Transverse colon (tissue), 4 donors: ENCODE data around the gene RPS6KA2.

Experiments used
- EP300 ChIP-seq: sonication (generic); formaldehyde crosslinking; IDR thresholded peaks from one replicate; pipeline ENCODE4 v1.6.1; 2017; ENCODE audit warnings: antibody characterized with exemption, low read depth
- POLR2A ChIP-seq: fragments of 450-650 bp; IDR thresholded peaks from one replicate; pipeline ENCODE4 v1.6.1; 2016; ENCODE audit warnings: antibody characterized with exemption, mild to moderate bottlenecking, moderate library complexity
- POLR2AphosphoS5 ChIP-seq, 3 donors: sonication (generic); formaldehyde crosslinking; IDR thresholded peaks; one replicate each; pipeline ENCODE4 v1.6.1; 2016; ENCODE audit warnings: antibody characterized with exemption in 3 of 3
- TF ChIP-seq, protein P1 (sequence below), 5 experiments: fragments of 200-600 bp in 3 of 5; fragments of 450-650 bp in 2 of 5; sonication (generic) in 3 of 5; IDR thresholded peaks; 1 replicate in 2 of 5; 2 replicates in 3 of 5; pipeline ENCODE4 v1.5.1; 2016 to 2017; ENCODE audit warnings: antibody characterized with exemption in 5 of 5, inconsistent platforms in 3 of 5, mild to moderate bottlenecking in 2 of 5, moderate library complexity in 1 of 5

GRCh38 chr6:166637812-166638572 lies 10.9 kb upstream of the RPS6KA2 start:
- TF ChIP-seq POLR2A (no peak), EP300 (no peak), POLR2AphosphoS5 (IDR thresholded peaks at IDR 0.05) (no peak)
- TF ChIP-seq, protein P1, sequence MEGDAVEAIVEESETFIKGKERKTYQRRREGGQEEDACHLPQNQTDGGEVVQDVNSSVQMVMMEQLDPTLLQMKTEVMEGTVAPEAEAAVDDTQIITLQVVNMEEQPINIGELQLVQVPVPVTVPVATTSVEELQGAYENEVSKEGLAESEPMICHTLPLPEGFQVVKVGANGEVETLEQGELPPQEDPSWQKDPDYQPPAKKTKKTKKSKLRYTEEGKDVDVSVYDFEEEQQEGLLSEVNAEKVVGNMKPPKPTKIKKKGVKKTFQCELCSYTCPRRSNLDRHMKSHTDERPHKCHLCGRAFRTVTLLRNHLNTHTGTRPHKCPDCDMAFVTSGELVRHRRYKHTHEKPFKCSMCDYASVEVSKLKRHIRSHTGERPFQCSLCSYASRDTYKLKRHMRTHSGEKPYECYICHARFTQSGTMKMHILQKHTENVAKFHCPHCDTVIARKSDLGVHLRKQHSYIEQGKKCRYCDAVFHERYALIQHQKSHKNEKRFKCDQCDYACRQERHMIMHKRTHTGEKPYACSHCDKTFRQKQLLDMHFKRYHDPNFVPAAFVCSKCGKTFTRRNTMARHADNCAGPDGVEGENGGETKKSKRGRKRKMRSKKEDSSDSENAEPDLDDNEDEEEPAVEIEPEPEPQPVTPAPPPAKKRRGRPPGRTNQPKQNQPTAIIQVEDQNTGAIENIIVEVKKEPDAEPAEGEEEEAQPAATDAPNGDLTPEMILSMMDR (IDR thresholded peaks at IDR 0.05): no peak
